Measurements from ENCODE around the gene PPP2CA.
A peak's percentile ranks its signal among the peaks of the same experiment; 100 is the strongest.

PPP2CA gene

GRCh38 chr5:134188092-134188491, 37.8 kb downstream of the PPP2CA start:
- Histone ChIP-seq H3K9me3 (ENCODE audit: control insufficient read depth, insufficient read depth, low read length) (no peaks in the 10 kb centered on the region), H3K4me1 (ENCODE audit: insufficient read depth, low read length) (no peaks in the 10 kb centered on the region), H3K9ac (ENCODE audit: low read depth, low read length) (no peak overlapping the region), H3K36me3 (ENCODE audit: insufficient read depth, low read length) (no peaks in the 10 kb centered on the region)

- Histone ChIP-seq H3K36me3 (ENCODE audit: insufficient read depth, low read length) (no peaks in the 10 kb centered on the region), H3K9ac (ENCODE audit: low read depth, low read length) (no peak overlapping the region), H3K4me1 (ENCODE audit: insufficient read depth, low read length) (no peaks in the 10 kb centered on the region), H3K9me3 (ENCODE audit: control insufficient read depth, insufficient read depth, low read length) (no peaks in the 10 kb centered on the region)
Measured at GRCh38 chr5:134184155-134185135, 41.4 kb downstream of the PPP2CA start.

DNA sequence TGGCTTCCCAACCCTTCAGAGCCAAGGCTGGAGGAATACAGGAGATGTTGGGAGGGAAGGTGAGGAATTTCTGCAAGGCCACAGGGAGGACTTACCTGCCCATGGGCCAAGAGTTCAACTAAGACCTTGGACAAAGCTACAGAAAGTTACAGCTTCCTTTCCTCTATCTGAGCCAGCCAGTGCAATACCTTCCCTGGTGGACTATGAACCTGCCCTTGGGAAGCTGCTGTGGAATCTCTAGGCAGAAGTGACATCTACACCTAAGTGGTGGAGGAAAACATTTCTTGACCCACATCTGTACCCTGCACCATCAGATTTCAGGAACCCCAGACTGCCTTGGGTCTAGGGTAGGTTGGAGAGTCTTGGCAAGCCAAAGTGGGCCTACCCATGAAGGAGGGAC, 42.4 kb downstream of the PPP2CA start:
- H3K4me1 ChIP-seq (ENCODE audit: insufficient read depth, low read length) = no peaks in the 10 kb centered on the region
- H3K9me3 ChIP-seq (ENCODE audit: control insufficient read depth, insufficient read depth, low read length) = no peaks in the 10 kb centered on the region
- H3K36me3 ChIP-seq (ENCODE audit: insufficient read depth, low read length) = no peaks in the 10 kb centered on the region
- H3K9ac ChIP-seq (ENCODE audit: low read depth, low read length) = no peak overlapping the region

DNA sequence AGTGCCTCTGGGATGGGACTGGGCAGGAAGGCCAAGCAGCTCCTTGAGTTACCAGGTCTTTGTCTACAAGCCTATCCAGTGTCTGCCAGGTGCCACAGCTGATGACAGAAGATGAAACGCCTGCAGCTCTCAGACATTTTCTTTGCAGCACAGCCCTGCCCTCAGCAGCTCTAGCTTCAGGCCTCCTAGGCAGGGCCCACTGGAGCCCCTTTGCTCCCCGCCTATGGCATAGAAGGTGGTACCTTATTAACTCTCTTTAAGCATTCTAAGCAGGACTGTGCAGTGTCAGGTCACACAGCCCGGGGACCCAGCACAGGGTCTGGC, 47.8 kb downstream of the PPP2CA start:
- Histone ChIP-seq H3K4me1 (ENCODE audit: insufficient read depth, low read length) (no peaks in the 10 kb centered on the region; the same call in 1 of the 2 replicates), H3K9me3 (ENCODE audit: control insufficient read depth, insufficient read depth, low read length) (no peaks in the 10 kb centered on the region), H3K9ac (ENCODE audit: low read depth, low read length) (peak overlapping the region; percentile 96; the same call in 1 of the 2 replicates), H3K36me3 (ENCODE audit: insufficient read depth, low read length) (no peaks in the 10 kb centered on the region)

DNA sequence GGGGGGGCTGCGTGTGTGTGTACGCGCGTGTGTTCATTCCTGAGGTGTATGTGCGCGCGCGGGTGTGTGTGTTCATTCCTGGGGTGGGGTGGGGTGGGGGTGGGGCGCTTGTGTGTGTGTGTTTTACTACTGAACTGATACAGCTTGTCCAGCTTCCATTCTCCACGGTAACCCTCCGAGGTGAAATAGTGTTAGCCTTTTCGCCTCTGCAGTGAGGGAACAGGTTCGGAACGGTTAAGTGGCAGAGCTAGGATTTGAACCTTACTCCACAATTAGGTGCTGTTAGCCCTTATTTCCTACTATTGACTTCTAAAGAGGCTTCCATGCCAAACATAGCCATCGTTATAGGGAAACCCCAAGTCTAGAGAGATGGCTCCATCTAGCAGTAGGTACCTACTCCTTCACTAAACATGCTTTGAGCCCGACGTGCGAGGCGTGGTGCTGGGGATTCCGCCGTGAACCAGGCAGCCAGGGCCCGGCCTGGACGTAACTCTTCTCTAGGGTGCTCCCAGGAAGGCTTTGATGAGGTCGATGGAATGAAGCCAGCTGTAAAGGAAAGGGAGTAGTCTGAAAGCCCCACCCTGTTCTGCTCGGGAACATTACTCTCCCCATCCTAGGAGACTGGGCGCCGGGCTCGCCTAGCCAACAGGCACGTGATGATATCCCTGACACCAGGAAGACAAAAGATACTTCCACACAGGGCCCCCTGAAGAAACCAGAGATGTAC, 48.3 kb downstream of the PPP2CA start:
- Histone ChIP-seq H3K4me1 (ENCODE audit: insufficient read depth, low read length) (no peaks in the 10 kb centered on the region; the same call in 1 of the 2 replicates), H3K9ac (ENCODE audit: low read depth, low read length) (peak overlapping the region; percentile 96), H3K9me3 (ENCODE audit: control insufficient read depth, insufficient read depth, low read length) (no peaks in the 10 kb centered on the region), H3K36me3 (ENCODE audit: insufficient read depth, low read length) (no peaks in the 10 kb centered on the region; the same call in 1 of the 2 replicates)

- H3K9me3 ChIP-seq (ENCODE audit: control insufficient read depth, insufficient read depth, low read length) = no peaks in the 10 kb centered on the region
- peaks cover 3% of the 10 kb centered on the region for H3K36me3 ChIP-seq (ENCODE audit: insufficient read depth, low read length)
Measured at GRCh38 chr5:134176511-134177368, 49.1 kb downstream of the PPP2CA start, which contains the start of gene SKP1. SKP1 (minus strand) TSS chr5:134176950; CDS start chr5:134174022, 2,928 bp downstream.

GRCh38 chr5:134175921-134176510, 49.9 kb downstream of the PPP2CA start:
- Histone ChIP-seq H3K4me1 (ENCODE audit: insufficient read depth, low read length) (no peaks in the 10 kb centered on the region; the same call in 1 of the 2 replicates), H3K9me3 (ENCODE audit: control insufficient read depth, insufficient read depth, low read length) (no peaks in the 10 kb centered on the region), H3K9ac (ENCODE audit: low read depth, low read length) (peak overlapping the region; percentile 96), H3K36me3 (ENCODE audit: insufficient read depth, low read length) (peaks cover 8% of the 10 kb centered on the region)

More at GRCh38 chr5:134176511-134177368, 49.1 kb downstream of the PPP2CA start, which contains the start of gene SKP1:
- Histone ChIP-seq H3K9ac (ENCODE audit: low read depth, low read length) (peak within 1 kb of the TSS; percentile 96), H3K4me1 (ENCODE audit: insufficient read depth, low read length) (no peaks in the 10 kb centered on the region; the same call in 1 of the 2 replicates)

DNA sequence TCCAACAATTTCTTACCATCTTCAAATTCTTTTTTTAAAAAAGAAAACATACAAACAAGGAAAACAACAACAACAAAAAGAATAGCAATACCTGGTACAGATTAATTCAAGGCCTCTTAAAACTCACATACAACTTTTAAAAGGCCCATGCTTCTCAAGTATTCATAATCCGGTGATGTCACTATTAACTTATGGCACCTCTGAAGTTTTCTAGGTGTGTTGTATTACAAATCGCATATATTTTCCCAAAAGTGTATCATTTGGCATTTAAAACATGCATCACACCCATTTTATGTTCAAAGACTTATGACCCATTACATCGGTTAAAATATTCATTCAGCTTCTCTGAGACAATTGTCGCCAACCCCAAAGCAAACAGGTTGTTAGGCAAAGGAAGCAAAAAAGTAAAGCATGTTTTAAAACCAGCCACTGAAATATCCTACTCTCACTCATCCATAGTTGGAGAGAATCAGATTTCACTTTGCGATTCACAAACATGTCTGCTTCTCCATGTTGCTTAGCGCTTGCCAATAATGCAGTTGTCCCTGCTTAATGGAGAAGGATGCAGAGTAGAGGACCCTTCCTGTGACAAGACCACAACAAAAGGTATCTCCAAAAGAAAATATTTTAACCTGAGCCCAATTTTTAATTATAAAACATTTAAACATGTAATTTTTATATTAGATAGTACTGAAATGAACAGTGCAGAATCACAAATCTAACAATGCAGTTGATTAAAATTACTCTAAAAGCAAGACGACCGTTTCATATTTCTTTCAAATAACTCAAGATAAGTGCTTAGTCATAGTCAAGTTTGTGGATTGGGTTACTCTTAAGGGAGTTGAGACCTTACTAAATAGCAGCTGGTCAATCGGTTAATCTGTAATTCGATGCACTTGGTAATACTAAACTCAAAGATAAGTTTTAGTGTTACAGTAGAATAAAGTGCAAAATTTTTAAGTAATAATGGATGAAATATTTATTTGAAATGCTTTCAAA, 50.7 kb downstream of the PPP2CA start:
- Histone ChIP-seq H3K4me1 (ENCODE audit: insufficient read depth, low read length) (no peaks in the 10 kb centered on the region; the same call in 1 of the 2 replicates), H3K9me3 (ENCODE audit: control insufficient read depth, insufficient read depth, low read length) (no peaks in the 10 kb centered on the region), H3K9ac (ENCODE audit: low read depth, low read length) (peak overlapping the region; percentile 96), H3K36me3 (ENCODE audit: insufficient read depth, low read length) (peaks cover 16% of the 10 kb centered on the region)

DNA sequence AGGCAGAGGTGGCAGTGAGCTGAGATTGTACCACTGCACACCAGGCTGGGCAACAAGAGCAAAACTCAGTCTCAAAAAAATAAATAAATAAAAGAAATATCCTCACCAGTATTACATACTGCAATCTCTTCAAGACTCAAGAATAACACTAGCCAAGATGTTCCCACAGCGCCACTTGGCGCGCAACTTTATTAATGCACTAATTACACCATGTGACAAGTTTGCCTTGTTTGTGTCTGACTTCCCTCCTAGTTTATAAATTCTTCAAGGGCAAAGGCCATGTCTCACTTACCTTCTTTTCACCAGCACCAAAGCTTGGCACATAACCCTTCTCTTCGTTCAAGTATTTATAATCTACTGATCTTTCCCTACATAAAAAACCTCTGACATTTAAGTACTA, 53.9 kb downstream of the PPP2CA start:
- Histone ChIP-seq H3K9me3 (ENCODE audit: control insufficient read depth, insufficient read depth, low read length) (no peaks in the 10 kb centered on the region), H3K4me1 (ENCODE audit: insufficient read depth, low read length) (no peaks in the 10 kb centered on the region; the same call in 1 of the 2 replicates), H3K9ac (ENCODE audit: low read depth, low read length) (no peak overlapping the region), H3K36me3 (ENCODE audit: insufficient read depth, low read length) (peaks cover 25% of the 10 kb centered on the region)

- H3K4me1 ChIP-seq (ENCODE audit: insufficient read depth, low read length) = no peaks in the 10 kb centered on the region
- peaks cover 11% of the 10 kb centered on the region for H3K36me3 ChIP-seq (ENCODE audit: insufficient read depth, low read length)
- H3K9ac ChIP-seq (ENCODE audit: low read depth, low read length) = no peak overlapping the region
- peaks cover 6% of the 10 kb centered on the region for H3K9me3 ChIP-seq (ENCODE audit: control insufficient read depth, insufficient read depth, low read length)
Measured at GRCh38 chr5:134162592-134162991, 63.3 kb downstream of the PPP2CA start.

DNA sequence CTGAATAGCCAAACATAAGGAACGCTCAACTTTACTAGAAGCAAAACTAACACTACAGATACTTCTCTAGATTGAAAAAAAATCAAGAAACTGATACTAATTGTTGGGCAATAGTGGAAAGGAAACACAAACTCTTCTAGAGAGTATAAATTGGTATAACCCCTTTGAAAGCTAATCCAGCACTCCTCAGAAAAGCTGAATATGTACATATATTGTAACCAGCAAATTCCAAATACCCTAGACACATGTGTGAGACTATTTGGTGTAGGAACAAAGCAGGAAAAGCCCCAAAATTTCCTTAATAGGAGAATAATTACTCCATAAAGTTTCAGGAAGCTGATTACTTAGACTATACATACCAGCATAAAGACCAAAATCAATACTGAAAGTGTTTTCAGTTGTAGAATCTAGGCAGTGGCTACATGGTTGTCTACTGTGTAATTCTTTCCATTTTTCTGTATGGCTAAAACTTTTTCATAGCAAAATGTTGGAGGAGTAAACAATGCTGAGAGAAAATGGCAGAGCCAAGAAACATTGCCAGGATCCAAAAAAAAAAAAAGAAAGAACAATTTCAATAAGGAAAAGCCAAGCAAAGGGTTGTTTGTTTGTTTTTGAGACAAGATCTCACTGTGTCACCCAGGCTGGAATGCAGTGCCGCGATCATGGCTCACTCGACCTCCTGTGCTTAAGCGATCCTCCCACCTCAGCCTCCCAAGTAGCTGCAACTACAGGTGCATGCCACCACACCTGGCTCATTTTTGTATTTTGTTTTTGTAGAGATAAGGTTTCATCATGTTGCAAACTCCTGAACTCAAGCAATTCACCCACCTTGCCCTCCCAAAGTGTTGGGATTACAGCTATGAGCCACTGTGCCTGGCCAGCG, 64.1 kb downstream of the PPP2CA start:
- H3K36me3 ChIP-seq (ENCODE audit: insufficient read depth, low read length) = peaks cover 11% of the 10 kb centered on the region
- no peaks in the 10 kb centered on the region for H3K4me1 ChIP-seq (ENCODE audit: insufficient read depth, low read length)

GRCh38 chr5:134153657-134154056, 72.2 kb downstream of the PPP2CA start:
- 0 out of 2 replicates have a peak, but pooled peaks cover 8% of the 10 kb centered on the region for H3K4me1 ChIP-seq (ENCODE audit: insufficient read depth, low read length)
- H3K9ac ChIP-seq (ENCODE audit: low read depth, low read length) = no peak overlapping the region
- H3K36me3 ChIP-seq (ENCODE audit: insufficient read depth, low read length) = peaks cover 27% of the 10 kb centered on the region
- no peaks in the 10 kb centered on the region for H3K9me3 ChIP-seq (ENCODE audit: control insufficient read depth, insufficient read depth, low read length)

More for the DNA sequence above, 64.1 kb downstream of the PPP2CA start:
- peaks cover 6% of the 10 kb centered on the region for H3K9me3 ChIP-seq (ENCODE audit: control insufficient read depth, insufficient read depth, low read length)
- no peak overlapping the region for H3K9ac ChIP-seq (ENCODE audit: low read depth, low read length)

All from ES-I3 (cell line).